Type B pancreatic cell (in vitro differentiated cells): Measurements from ENCODE around the gene DAAM2. TPM values are rescaled to one million over a fixed set of nuclear protein-coding genes. Genes with fewer than 3 reads are reported as not detected.

Experiments used
- DNase-seq: peaks from one replicate; pipeline ENCODE4 v3.0.0; 2021; ENCODE audit warnings: mixed read lengths; ENCODE audit not compliant: unreplicated experiment; ENCODE audit errors: extremely low spot score
- H3K27ac Mint-ChIP-seq: 2 replicates; pipeline ENCODE4 v1.8.0; 2021; ENCODE audit warnings: mild to moderate bottlenecking, mixed read lengths
- H3K27me3 Mint-ChIP-seq: 2 replicates; pipeline ENCODE4 v1.8.0; 2021; ENCODE audit warnings: mixed read lengths
- H3K36me3 Mint-ChIP-seq: 2 replicates; pipeline ENCODE4 v1.8.0; 2021; ENCODE audit warnings: mixed read lengths
- H3K4me1 Mint-ChIP-seq: one replicate; pipeline ENCODE4 v1.8.0; 2021; ENCODE audit warnings: mixed read lengths; ENCODE audit not compliant: unreplicated experiment
- H3K4me3 Mint-ChIP-seq: 2 replicates; pipeline ENCODE4 v1.8.0; 2021; ENCODE audit warnings: mild to moderate bottlenecking, mixed read lengths
- H3K9me3 Mint-ChIP-seq: 2 replicates; pipeline ENCODE4 v1.8.0; 2021; ENCODE audit warnings: mixed read lengths
- CTCF ChIP-seq: fragments of 200-600 bp; sonication (generic); conservative IDR thresholded peaks from 2 replicates; pipeline ENCODE4 v1.5.0; 2021; ENCODE audit warnings: antibody characterized with exemption, mild to moderate bottlenecking
- total RNA-seq: library from RNA; stranded (reverse); gene quantifications from 2 replicates; pipeline ENCODE4 v1.2.1, GENCODE V29; 2021; ENCODE audit warnings: low replicate concordance

DAAM2 gene
- total RNA-seq, 1 donor from 2014 or later: 22.6 TPM

- Mint-ChIP-seq H3K4me1 (peaks cover 7% of the 10 kb centered on the region), H3K27me3 (no peaks in the 10 kb centered on the region), H3K4me3 (no peak overlapping the region), H3K36me3 (no peaks in the 10 kb centered on the region), H3K27ac (no peak overlapping the region), H3K9me3 (no peaks in the 10 kb centered on the region)
- no peak for DNase-seq
- no peak for TF ChIP-seq CTCF
Measured at GRCh38 chr6:39755231-39755630, 36.9 kb upstream of the DAAM2 start.

GRCh38 chr6:39756582-39756981 lies 35.6 kb upstream of the DAAM2 start:
- Mint-ChIP-seq H3K27me3 (no peaks in the 10 kb centered on the region), H3K9me3 (no peaks in the 10 kb centered on the region), H3K4me1 (peaks cover 7% of the 10 kb centered on the region), H3K27ac (no peak overlapping the region), H3K4me3 (no peak overlapping the region), H3K36me3 (no peaks in the 10 kb centered on the region)
- no peak for TF ChIP-seq CTCF
- DNase-seq: no peak

GRCh38 chr6:39758905-39759605 lies 33.1 kb upstream of the DAAM2 start:
- TF ChIP-seq CTCF: no peak
- Mint-ChIP-seq H3K36me3 (no peaks in the 10 kb centered on the region), H3K27ac (no peak overlapping the region), H3K9me3 (no peaks in the 10 kb centered on the region), H3K4me3 (no peak overlapping the region), H3K27me3 (no peaks in the 10 kb centered on the region), H3K4me1 (peaks cover 7% of the 10 kb centered on the region)
- no peak for DNase-seq

GRCh38 chr6:39760226-39760952 lies 31.8 kb upstream of the DAAM2 start:
- Mint-ChIP-seq H3K27me3 (no peaks in the 10 kb centered on the region), H3K36me3 (no peaks in the 10 kb centered on the region), H3K27ac (no peak overlapping the region), H3K4me1 (no peaks in the 10 kb centered on the region), H3K4me3 (no peak overlapping the region), H3K9me3 (no peaks in the 10 kb centered on the region)
- DNase-seq: no peak
- TF ChIP-seq CTCF: no peak

GRCh38 chr6:39765508-39766065 lies 26.6 kb upstream of the DAAM2 start:
- no peaks in the 10 kb centered on the region for H3K36me3 Mint-ChIP-seq
- no peak overlapping the region for H3K27ac Mint-ChIP-seq
- H3K9me3 Mint-ChIP-seq: no peaks in the 10 kb centered on the region
- H3K27me3 Mint-ChIP-seq: no peaks in the 10 kb centered on the region
- no peak for TF ChIP-seq CTCF
- no peak overlapping the region for H3K4me3 Mint-ChIP-seq
- no peak for DNase-seq
- H3K4me1 Mint-ChIP-seq: no peaks in the 10 kb centered on the region
